Astrocyte of the spinal cord (primary cell): ENCODE measurements around the gene HERC3.

Source experiments
- DNase-seq: peaks from one replicate; pipeline ENCODE4 v3.0.0; 2011; ENCODE audit warnings: low read depth, low spot score
- H3K4me3 ChIP-seq: 2 replicates; pipeline ENCODE4 v1.5.1; 2011; ENCODE audit warnings: low read depth, mild to moderate bottlenecking, low read length, moderate library complexity
- CTCF ChIP-seq: IDR thresholded peaks from 2 replicates; pipeline ENCODE4 v1.5.1; 2012; ENCODE audit warnings: low read depth, mild to moderate bottlenecking, low read length, inconsistent platforms
- in situ Hi-C: cut with HindIII; loops from 2 replicates; pipeline ENCODE4 v1.10.0; 2017; ENCODE audit warnings: low sequenced_read_pairs

HERC3 gene

GRCh38 chr4:88693792-88694191 is 101.5 kb downstream of the HERC3 start:
- DNase-seq: no peak
- no peak overlapping the region for H3K4me3 ChIP-seq
- in situ Hi-C loops: no loop called here
- no peak for TF ChIP-seq CTCF

GRCh38 chr4:88696630-88697029 is 104.3 kb downstream of the HERC3 start:
- DNase-seq: no peak
- in situ Hi-C loops: no loop called here
- no peak for TF ChIP-seq CTCF
- peak overlapping the region; percentile 70 for H3K4me3 ChIP-seq

- peak; percentile 36 for DNase-seq
- H3K4me3 ChIP-seq: peak overlapping the region; percentile 70
- TF ChIP-seq CTCF: no peak
- in situ Hi-C loops: no loop called here
Observed at GRCh38 chr4:88697141-88697540, 104.9 kb downstream of the HERC3 start.

DNA sequence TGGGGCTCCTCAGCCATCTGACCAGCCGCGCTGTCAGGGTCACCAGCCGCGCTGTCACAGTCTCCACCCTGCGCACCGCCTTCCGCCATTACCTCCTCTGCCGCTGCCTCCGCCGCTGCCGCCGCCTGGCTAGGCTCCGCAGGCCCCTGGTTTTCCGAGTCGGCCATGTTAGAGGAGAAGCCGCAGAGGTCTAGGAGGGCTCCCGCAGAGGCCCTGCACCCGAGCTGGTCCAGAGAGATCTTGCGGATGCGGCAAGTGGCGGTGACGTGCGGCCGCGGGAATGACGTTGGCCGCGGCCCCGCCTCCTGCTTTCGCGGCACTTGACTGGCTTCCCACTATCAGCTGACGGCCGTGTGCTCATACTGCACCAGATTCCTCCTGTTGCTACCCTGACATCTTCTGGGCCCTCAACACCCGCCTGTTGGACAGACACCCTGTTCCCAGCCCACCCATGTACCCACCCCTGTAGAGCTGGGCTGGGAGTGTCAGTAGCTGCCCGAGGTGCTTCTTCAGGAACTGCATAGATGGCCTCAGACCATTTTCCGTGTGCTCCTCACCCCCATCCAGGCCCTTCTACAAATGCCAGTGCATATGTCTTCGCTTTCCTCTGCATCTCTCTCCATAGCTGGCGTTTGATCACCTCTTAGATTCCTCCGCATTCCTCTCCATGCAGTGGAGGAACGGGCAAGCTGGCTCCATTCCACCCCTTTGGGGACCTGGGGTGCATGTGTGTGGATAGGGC is 105.5 kb downstream of the HERC3 start, which contains the start of gene NAP1L5:
Gene NAP1L5 (minus strand): TSS at position 242 of the 742 bp plus-strand sequence. CDS start 75 bp downstream, at position 167.
- DNase-seq: peak; percentile 83
- in situ Hi-C loops: no loop called here
- peak within 1 kb of the TSS; percentile 70 for H3K4me3 ChIP-seq
- no peak for TF ChIP-seq CTCF

GRCh38 chr4:88698519-88698918 is 106.2 kb downstream of the HERC3 start:
- in situ Hi-C loops: no loop called here
- no peak for DNase-seq
- no peak for TF ChIP-seq CTCF
- H3K4me3 ChIP-seq: no peak overlapping the region

GRCh38 chr4:88702782-88703181 is 110.5 kb downstream of the HERC3 start:
- no peak overlapping the region for H3K4me3 ChIP-seq
- DNase-seq: no peak
- in situ Hi-C loops: no loop called here
- no peak for TF ChIP-seq CTCF
